HG02571 (cell line): ENCODE data around the gene KLF18.
"Not testable (repeated sequence)": the region's sequence is repeated elsewhere in the genome, so short reads cannot be mapped to it uniquely, and the experiment has no call there.

Experiments
- ATAC-seq: cut with Tn5 transposase; IDR thresholded peaks from one replicate; pipeline ENCODE4 v1.9.1; 2021; ENCODE audit warnings: mild to moderate bottlenecking, moderate library complexity; ENCODE audit not compliant: unreplicated experiment

Gene KLF18

DNA sequence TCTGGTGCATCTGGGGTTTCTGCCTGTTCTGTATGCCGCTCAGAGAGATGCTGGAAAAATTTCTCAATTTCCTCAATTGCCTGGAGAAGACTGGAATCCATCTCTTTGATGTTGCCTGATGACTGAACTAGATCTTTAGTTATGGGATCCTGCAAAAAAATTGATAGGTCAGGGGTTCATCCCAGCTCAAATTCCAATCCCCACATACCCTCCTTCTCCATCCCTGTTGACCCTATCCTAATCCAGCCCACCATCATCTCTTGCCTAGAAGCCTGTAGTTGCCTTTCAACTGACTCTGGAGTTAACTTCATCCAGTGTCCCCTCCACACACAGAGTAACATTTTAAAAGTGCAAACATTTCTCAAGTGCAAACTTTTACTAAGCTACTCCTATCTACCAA is at the start of gene KLF18:
KLF18 (minus strand) TSS at position 101 of the 400 bp plus-strand sequence; CDS start at position 101, 0 bp downstream.
- no peak for ATAC-seq

DNA sequence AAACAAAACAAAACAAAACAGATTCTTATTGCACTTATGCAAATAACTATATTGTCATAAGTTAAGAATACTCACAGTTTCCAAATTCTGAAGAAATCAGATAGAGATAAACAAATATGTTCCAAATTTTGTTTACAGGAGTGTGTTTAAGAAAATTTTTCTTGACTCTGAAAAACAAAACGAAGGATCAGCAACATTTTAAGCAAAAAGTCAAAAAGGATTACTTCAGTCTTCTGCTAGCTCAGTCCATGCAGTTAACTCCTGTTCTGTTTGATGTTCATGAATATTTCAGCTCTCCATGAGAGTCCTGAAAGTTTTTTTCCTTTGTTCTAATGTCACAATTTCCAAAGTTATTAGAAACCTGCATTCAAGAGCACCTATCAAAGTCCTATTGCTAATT is 33.2 kb upstream of the KLF18 start:
- no peak for ATAC-seq

GRCh38 chr1:44170281-44170823 is 28.9 kb upstream of the KLF18 start:
- ATAC-seq: no peak

DNA sequence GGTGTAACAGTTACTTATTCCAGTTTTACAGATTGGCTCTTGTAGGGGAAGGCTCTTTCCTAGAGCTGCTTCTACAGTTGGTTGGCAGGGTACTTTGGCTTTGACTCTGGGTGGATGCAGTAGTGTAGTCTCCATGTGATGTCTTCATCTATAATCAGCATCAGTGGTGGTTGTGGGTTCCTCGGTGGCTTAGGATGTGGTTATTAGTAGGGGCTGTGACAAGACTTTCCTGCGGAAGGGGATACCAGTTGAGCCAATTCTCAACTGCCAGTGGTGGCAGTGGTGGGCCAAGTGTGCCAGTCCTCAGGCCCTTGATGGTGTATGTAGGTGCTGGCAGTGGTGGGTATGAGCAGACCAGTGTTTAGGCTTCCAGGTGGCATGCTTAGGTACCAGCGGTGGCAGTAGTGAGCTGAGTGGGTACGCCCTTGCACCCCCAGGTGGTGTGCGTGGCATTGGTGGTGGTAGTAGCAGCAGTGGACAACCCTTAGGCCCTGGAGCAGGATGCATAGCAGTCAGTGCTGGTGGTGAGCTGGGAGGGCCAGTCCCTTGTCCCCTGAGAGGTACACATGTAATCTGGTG is 27.2 kb upstream of the KLF18 start:
- ATAC-seq: no peak

DNA sequence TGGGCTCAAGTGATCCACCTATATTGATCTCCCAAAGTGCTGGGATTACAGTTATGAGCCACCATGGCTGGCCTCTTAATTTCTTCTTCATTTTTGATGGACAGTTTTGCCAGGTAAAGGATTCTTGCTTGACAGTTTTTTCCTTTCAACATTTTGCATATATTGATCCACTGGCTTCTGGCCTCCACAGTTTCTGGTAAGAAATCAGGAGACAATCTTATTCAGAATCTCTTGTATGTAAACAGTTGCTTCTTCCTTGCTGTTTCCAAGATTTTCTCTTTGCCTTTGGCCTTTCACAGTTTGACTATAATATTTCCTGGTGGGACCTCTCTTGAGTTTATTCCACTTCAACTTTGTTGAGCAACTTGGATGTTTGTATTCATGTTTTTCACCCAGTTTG is 20.1 kb upstream of the KLF18 start:
- ATAC-seq: no peak

GRCh38 chr1:44158871-44159270 is 17.4 kb upstream of the KLF18 start:
- ATAC-seq: no peak

- no peak for ATAC-seq
These were observed 16.5 kb upstream of the KLF18 start for GRCh38 chr1:44157903-44158302.

DNA sequence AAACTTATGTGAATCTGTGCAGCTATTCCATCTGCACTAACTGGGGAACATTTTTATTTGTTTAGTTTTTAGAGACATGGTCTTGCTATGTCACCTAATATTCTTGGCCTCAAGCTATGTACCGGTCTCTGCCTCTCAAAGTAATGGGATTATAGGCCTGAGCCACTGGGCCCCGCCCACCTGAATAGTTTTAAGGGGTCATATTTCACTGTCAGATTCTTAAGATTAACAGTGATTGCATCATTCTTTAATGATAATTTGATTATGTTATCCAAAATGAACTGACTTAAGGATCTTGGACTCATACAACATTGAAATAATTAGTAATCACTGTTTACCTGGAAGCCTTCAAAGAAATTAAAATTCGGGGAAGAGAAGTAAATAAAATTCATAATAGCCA is 12.6 kb upstream of the KLF18 start:
- no peak for ATAC-seq

GRCh38 chr1:44152692-44153091 is 11.3 kb upstream of the KLF18 start:
- ATAC-seq: no peak

DNA sequence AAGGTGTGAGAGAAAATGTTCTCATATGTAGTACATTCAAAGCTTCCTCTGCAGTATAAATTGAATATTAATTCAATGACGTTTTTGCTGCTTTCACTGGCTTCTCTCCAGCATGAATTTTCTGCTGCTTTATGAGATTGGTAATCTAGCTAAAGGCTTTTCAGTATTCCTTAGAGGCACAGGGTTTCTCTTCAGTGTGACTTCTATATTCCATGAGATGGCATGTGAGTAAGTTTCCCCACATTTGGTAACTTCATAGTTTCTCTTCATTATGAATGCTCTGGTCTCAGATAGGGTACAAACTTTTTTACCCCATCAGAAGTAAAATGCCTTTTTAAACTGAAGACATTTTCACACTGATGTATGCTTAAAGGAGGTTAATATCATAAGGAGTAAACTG is 10.4 kb upstream of the KLF18 start:
- ATAC-seq: no peak

- no peak for ATAC-seq
These were observed 9.9 kb upstream of the KLF18 start for GRCh38 chr1:44151332-44151731.

DNA sequence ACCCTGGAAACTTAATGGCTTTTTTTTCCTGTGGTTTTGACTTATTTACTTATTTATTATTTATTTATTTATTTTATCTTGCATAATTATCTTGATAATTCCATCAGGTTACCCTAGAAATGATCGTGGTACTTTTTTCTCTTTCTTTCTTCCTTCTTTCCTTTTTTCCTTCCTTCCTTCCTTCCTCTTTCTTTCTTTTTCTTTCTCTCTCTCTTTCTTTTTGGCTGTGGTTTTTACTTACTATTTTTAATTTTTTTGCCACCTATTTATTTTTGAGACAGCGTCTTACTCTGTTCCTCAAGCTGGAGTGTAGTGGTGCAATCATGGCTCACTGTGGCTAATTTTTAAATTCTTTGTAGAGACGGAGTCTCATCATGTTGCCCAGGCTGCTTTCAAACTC is 6.2 kb upstream of the KLF18 start:
- ATAC-seq: no peak

DNA sequence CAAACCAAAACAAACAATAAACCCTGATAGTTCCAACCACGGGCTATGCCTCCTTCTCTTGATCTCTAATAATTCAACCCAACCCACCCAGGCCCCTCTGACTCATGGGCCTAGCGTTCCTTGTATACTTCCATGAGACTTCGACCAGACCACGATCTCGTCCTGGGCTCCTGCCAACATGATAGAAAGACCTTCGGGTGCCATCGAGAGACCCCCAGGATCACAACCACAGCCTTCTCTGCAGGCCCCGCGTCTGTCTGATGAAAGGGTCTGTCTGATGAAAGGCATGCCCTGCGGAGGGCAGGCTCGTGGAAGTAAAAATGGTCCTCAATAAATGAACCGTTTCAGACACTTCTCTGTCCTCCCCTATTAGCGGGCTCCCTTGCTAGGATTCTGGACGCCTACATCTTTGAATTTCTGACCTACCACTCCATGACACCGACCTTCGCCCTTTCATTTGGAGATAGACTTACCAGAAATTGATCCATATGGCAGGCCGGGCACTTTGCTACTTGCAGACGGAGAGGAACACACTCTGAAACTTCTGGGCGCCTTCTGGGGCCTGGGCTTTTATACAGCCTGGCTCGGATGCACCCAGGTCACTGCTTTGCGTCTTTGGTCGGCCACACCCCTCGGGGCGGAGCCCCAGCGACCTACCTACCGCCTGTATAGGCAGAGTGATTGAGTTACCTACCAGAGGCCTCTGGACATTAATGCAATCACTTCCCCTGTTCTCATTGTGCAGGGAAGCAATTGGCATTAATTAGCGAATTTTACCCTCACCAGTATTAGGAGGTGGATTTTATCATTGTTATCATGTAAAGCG is 5.3 kb upstream of the KLF18 start:
- ATAC-seq: no peak

GRCh38 chr1:44144962-44145756 is 3.7 kb upstream of the KLF18 start:
- ATAC-seq: no peak

GRCh38 chr1:44139565-44139964 is 1.9 kb downstream of the KLF18 start:
- not testable (repeated sequence) for ATAC-seq

DNA sequence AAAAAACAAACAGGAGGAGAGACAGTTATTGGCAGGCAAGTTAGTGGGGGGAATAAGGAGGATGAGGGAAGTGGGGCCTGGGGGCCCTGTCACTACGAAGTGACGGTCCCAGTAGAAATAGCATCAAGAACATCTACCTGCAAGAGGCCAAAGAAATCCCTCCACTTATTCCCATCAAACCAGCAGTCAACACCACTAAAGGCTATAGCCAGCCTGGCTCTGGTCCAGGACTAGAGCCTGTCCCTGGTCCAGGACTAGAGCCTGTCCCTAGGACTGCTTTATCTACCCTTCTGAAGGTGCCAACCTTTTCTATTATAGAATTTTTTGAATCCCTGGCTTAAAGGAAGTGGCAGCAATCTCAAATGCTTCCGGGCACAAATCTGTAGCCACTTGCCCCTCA is 3.2 kb downstream of the KLF18 start:
- ATAC-seq: no peak

- ATAC-seq: no peak
These were observed 5.5 kb downstream of the KLF18 start for GRCh38 chr1:44135886-44136285.

DNA sequence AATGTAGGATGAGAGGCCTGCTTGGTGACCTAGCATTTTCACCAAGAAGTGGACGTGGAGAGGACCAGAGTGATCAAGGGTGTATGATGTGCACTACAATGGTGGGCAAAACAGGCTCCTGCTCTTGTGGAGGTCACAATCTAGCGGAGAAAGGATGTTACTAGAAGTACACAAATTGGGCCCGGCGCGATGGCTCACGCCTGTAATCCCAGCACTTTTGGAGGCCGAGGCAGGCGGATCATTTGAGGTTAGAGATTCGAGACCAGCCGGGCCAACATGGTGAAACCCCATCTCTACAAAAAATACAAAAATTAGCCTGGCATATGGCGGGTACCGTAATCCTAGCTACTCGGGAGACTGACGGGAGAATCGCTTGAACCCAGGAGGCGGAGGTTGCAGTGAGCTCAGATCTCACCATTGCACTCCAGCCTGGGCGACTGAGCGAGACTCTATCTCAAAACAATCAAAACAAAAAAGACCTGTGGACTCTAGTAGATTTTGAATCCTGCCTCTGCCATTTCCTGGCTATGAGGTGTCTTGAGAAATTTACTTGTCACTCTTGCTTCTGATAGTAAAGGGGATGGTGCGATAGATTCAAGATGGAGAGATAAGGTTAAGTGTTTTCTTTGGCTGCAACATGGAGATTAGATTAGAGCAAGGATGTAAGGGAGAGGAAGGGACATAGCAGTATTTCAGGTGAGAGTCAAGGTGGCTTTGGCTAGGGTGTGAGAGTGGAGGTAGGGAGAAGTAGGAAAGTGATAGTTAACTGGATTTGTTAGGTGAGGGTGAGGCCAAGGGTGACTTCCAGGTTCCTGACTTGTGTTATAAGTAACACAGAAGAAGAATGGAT is 7.1 kb downstream of the KLF18 start:
- ATAC-seq: no peak

- no peak for ATAC-seq
These were observed 10.0 kb downstream of the KLF18 start for GRCh38 chr1:44131411-44131810.

DNA sequence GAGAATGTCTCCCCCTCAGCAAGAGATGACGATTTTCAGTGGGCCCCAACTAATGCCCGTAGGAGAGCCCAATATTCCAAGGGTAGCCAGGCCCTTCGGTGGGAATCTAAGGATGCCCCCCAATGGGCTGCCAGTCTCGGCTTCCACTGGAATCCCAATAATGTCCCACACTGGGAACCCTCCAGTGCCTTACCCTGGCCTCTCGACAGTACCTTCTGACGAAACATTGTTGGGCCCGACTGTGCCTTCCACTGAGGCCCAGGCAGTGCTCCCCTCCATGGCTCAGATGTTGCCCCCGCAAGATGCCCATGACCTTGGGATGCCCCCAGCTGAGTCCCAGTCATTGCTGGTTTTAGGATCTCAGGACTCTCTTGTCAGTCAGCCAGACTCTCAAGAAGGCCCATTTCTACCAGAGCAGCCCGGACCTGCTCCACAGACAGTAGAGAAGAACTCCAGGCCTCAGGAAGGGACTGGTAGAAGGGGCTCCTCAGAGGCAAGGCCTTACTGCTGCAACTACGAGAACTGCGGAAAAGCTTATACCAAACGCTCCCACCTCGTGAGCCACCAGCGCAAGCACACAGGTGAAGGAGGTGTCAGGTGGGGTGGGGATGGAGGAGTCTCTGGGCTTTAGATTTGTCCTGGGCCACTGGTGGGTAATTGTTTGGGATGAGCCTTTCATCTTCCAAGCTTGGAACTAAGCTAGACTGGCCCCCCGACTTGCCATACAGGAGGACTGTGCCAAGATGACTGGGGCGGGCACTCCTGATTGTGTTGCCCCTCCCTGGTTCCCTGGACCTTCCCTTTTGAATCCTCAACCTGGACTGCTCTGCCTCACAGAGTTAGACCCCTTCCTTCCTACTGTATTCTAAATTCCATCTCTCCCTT is 11.6 kb downstream of the KLF18 start:
- ATAC-seq: no peak
